ENCODE measurements around the gene PCDH7. TPM values are rescaled to one million over a fixed set of nuclear protein-coding genes. Genes with fewer than 3 reads are reported as not detected.

The PCDH7 gene
- polyA plus RNA-seq, 1 experiment: 18.5 TPM

- DNase-seq (ENCODE audit: low read depth, low spot score): no peak
- ChIA-PET POLR2A (no interaction called here), CTCF (interaction anchor here (1.4 kb wide), 1 partner anchor 30 kb away, joined by 3 read pairs; no protein-coding TSS in a partner anchor)
Observed at GRCh38 chr4:30744386-30744785, 24.2 kb downstream of the PCDH7 start.

DNA sequence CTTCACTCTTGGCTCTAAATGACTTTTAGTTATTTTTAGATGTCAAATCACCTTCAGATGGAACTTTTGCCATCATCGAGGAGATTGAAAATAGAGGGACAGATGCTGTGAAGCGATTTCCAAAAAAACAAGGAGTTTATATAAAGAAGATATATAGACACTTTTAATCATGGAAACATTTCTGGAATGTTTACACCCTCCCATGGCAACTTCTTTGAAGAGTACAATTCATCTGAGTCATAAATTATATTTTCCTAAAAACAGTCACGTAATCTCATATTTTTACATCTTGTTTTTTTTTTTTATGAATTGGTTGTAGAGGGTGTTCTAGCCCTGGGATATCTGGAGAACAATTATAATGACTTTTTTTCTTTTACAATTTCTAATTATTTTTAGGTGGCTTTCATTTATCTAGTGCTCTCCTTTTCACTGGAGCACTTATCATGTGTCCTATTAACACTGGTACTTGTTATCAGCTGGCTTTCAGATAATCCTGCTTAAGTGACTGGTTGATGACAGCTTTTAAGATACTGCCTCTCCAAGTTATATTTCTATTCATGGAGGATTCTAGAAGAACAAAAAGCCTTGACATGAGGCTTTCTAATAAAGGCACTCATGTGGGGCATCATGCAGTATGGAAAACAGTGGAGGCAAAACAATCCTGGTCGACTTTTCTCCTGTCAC is 24.9 kb downstream of the PCDH7 start:
- H3K27ac ChIP-seq (ENCODE audit: low read depth, low read length): no peak overlapping the region
- DNase-seq (ENCODE audit: low read depth, low spot score): no peak

More at GRCh38 chr4:30744386-30744785, 24.2 kb downstream of the PCDH7 start:
- no peak overlapping the region for H3K4me3 ChIP-seq (ENCODE audit: low read depth, low read length)
- H3K27ac ChIP-seq (ENCODE audit: low read depth, low read length): no peak overlapping the region
- no peaks in the 10 kb centered on the region for H3K9me3 ChIP-seq (ENCODE audit: control insufficient read depth, insufficient read depth, low read length)
- no peaks in the 10 kb centered on the region for H3K27me3 ChIP-seq (ENCODE audit: control insufficient read depth, insufficient read depth, low read length)
- TF ChIP-seq, protein P1, sequence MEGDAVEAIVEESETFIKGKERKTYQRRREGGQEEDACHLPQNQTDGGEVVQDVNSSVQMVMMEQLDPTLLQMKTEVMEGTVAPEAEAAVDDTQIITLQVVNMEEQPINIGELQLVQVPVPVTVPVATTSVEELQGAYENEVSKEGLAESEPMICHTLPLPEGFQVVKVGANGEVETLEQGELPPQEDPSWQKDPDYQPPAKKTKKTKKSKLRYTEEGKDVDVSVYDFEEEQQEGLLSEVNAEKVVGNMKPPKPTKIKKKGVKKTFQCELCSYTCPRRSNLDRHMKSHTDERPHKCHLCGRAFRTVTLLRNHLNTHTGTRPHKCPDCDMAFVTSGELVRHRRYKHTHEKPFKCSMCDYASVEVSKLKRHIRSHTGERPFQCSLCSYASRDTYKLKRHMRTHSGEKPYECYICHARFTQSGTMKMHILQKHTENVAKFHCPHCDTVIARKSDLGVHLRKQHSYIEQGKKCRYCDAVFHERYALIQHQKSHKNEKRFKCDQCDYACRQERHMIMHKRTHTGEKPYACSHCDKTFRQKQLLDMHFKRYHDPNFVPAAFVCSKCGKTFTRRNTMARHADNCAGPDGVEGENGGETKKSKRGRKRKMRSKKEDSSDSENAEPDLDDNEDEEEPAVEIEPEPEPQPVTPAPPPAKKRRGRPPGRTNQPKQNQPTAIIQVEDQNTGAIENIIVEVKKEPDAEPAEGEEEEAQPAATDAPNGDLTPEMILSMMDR (IDR thresholded peaks at IDR 0.05; ENCODE audit: low read depth, low read length): no peak

DNA sequence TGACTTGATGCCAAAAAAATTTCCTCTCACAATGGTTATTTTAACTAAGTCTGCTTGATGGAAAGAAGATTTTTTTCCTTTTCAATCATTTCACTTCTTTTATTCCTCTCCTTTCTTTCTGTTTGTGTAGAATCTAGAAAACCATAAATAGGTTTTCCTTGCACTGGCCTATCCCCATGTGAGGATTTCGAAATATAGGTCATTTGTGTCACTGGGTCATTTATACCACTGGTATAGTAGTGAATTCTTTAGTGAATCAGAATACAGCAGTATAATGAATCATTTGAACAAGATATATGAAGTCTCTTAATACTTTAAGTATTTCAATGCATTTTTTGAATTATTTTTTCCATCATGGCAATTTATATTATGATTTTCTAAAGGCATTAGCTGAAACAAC is 26.6 kb downstream of the PCDH7 start:
- ChIA-PET POLR2A (no interaction called here), CTCF (no interaction called here)
- no peaks in the 10 kb centered on the region for H3K27me3 ChIP-seq (ENCODE audit: control insufficient read depth, insufficient read depth, low read length)
- H3K9me3 ChIP-seq (ENCODE audit: control insufficient read depth, insufficient read depth, low read length): no peaks in the 10 kb centered on the region
- TF ChIP-seq, protein P1 (IDR thresholded peaks at IDR 0.05; ENCODE audit: low read depth, low read length): no peak
- DNase-seq (ENCODE audit: low read depth, low spot score): no peak
- no peak overlapping the region for H3K27ac ChIP-seq (ENCODE audit: low read depth, low read length)
- H3K4me3 ChIP-seq (ENCODE audit: low read depth, low read length): no peak overlapping the region

More for the DNA sequence above, 24.9 kb downstream of the PCDH7 start:
- TF ChIP-seq, protein P1 (IDR thresholded peaks at IDR 0.05; ENCODE audit: low read depth, low read length): no peak
- POLR2A ChIA-PET: no interaction called here
- CTCF ChIA-PET: interaction anchor here (1.4 kb wide), 1 partner anchor 31 kb away, joined by 3 read pairs; no protein-coding TSS in a partner anchor
- H3K27me3 ChIP-seq (ENCODE audit: control insufficient read depth, insufficient read depth, low read length): no peaks in the 10 kb centered on the region
- H3K9me3 ChIP-seq (ENCODE audit: control insufficient read depth, insufficient read depth, low read length): no peaks in the 10 kb centered on the region
- H3K4me3 ChIP-seq (ENCODE audit: low read depth, low read length): no peak overlapping the region

GRCh38 chr4:30753316-30753715 is 33.1 kb downstream of the PCDH7 start:
- Histone ChIP-seq H3K27me3 (ENCODE audit: control insufficient read depth, insufficient read depth, low read length) (no peaks in the 10 kb centered on the region), H3K27ac (ENCODE audit: low read depth, low read length) (no peak overlapping the region), H3K4me3 (ENCODE audit: low read depth, low read length) (no peak overlapping the region), H3K9me3 (ENCODE audit: control insufficient read depth, insufficient read depth, low read length) (no peaks in the 10 kb centered on the region)
- CTCF ChIA-PET: interaction anchor here (2.2 kb wide), 1 partner anchor 32 kb away, joined by 8 read pairs; no protein-coding TSS in a partner anchor
- peak; percentile 38 for DNase-seq (ENCODE audit: low read depth, low spot score)
- POLR2A ChIA-PET: no interaction called here
- TF ChIP-seq, protein P1 (IDR thresholded peaks at IDR 0.05; ENCODE audit: low read depth, low read length): no peak

DNA sequence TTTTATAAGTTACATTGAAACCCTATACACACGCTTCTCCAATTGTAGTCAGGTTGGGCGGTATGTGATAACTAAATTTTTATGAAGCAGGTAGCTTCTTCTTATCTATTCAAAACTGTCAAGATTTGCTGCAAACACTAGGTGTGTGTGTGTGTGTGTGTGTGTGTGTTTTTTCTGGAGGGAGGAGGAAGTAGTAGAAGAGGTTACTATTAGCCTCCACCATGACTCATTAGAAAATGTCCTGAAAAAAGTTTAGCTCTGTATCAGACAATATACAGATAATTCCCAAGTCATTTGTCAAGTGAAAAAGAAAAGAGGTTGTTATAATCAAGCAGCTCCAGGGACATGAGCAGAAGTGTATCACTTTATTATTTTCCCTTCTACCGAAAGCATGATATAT is 33.9 kb downstream of the PCDH7 start:
- no peak for DNase-seq (ENCODE audit: low read depth, low spot score)
- TF ChIP-seq, protein P1 (IDR thresholded peaks at IDR 0.05; ENCODE audit: low read depth, low read length): no peak

More for the DNA sequence above, 33.9 kb downstream of the PCDH7 start:
- H3K4me3 ChIP-seq (ENCODE audit: low read depth, low read length): no peak overlapping the region
- H3K27me3 ChIP-seq (ENCODE audit: control insufficient read depth, insufficient read depth, low read length): no peaks in the 10 kb centered on the region
- no peaks in the 10 kb centered on the region for H3K9me3 ChIP-seq (ENCODE audit: control insufficient read depth, insufficient read depth, low read length)
- ChIA-PET POLR2A (interaction anchor here (1.0 kb wide), 1 partner anchor 32 kb away, joined by 4 read pairs; no protein-coding TSS in a partner anchor), CTCF (interaction anchor here (0.6 to 2.2 kb wide), 2 partner anchors 11 to 32 kb away, joined by 3 to 8 read pairs; no protein-coding TSS in a partner anchor)
- no peak overlapping the region for H3K27ac ChIP-seq (ENCODE audit: low read depth, low read length)

Measured in AG04450 (cell line).